ENCODE results near the gene NIN. TPM values are rescaled to one million over a fixed set of nuclear protein-coding genes. Genes with fewer than 3 reads are reported as not detected.

The NIN gene
- total RNA-seq, 1 donor from 2014 or later, result 104 TPM

GRCh38 chr14:50688875-50689274, 142.1 kb downstream of the NIN start:
- Mint-ChIP-seq H3K36me3 (ENCODE audit: unreplicated experiment) (no peaks in the 10 kb centered on the region), H3K4me3 (ENCODE audit: unreplicated experiment) (peak overlapping the region; percentile 14), H3K9me3 (ENCODE audit: unreplicated experiment) (no peaks in the 10 kb centered on the region), H3K27me3 (ENCODE audit: unreplicated experiment) (peaks cover 2% of the 10 kb centered on the region), H3K27ac (ENCODE audit: unreplicated experiment) (no peak overlapping the region), H3K4me1 (ENCODE audit: low read depth, unreplicated experiment) (no peaks in the 10 kb centered on the region)
- TF ChIP-seq CTCF (IDR thresholded peaks at IDR 0.05; ENCODE audit: partially characterized antibody, unreplicated experiment), result no peak
- DNase-seq, result no peak

DNA sequence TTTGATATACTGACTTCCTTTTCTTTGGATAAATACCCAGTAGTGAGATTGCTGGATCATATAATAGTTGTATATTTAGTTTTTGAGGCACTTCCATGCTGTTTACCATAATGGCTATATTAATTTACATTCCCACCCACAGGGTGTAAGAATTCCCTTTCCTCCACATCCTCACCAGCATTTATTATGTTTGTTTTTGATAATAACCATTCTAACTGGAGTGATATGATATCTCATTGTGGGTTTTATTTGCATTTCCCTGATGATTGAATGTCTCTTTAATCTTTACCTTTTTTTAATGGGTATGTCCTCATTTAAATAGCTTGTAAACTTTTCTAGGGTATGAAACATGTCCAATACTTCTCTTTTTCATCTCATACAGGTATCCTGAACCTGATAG, 151.3 kb downstream of the NIN start:
- no peak for TF ChIP-seq CTCF (IDR thresholded peaks at IDR 0.05; ENCODE audit: partially characterized antibody, unreplicated experiment)
- H3K27ac Mint-ChIP-seq (ENCODE audit: unreplicated experiment), result no peak overlapping the region
- no peak overlapping the region for H3K4me3 Mint-ChIP-seq (ENCODE audit: unreplicated experiment)
- H3K9me3 Mint-ChIP-seq (ENCODE audit: unreplicated experiment), result no peaks in the 10 kb centered on the region
- DNase-seq, result no peak
- H3K27me3 Mint-ChIP-seq (ENCODE audit: unreplicated experiment), result no peaks in the 10 kb centered on the region
- no peaks in the 10 kb centered on the region for H3K4me1 Mint-ChIP-seq (ENCODE audit: low read depth, unreplicated experiment)
- H3K36me3 Mint-ChIP-seq (ENCODE audit: unreplicated experiment), result no peaks in the 10 kb centered on the region

DNA sequence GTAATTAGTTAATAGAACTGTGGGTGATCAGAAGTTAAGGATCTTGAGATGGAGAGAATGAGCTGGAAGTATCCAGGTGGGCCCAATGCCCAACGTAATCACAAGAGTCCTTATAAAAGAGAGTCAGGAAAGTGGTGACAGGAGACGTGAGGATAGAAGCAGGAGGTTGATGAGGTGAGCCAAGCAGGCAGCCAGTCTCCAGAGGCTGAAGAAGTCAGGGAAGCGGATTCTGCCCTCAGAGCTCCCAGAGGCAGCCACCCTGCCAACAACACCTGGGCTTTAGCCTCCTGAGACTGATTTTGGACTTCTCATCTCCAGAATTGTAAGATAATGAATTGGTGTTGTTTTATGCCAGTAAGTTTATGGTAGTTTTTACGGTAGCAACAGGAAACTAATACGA, 152.8 kb downstream of the NIN start:
- Mint-ChIP-seq H3K36me3 (ENCODE audit: unreplicated experiment) (no peaks in the 10 kb centered on the region), H3K4me1 (ENCODE audit: low read depth, unreplicated experiment) (no peaks in the 10 kb centered on the region), H3K9me3 (ENCODE audit: unreplicated experiment) (no peaks in the 10 kb centered on the region), H3K27ac (ENCODE audit: unreplicated experiment) (no peak overlapping the region), H3K27me3 (ENCODE audit: unreplicated experiment) (no peaks in the 10 kb centered on the region), H3K4me3 (ENCODE audit: unreplicated experiment) (no peak overlapping the region)
- DNase-seq, result no peak
- no peak for TF ChIP-seq CTCF (IDR thresholded peaks at IDR 0.05; ENCODE audit: partially characterized antibody, unreplicated experiment)

- no peaks in the 10 kb centered on the region for H3K9me3 Mint-ChIP-seq (ENCODE audit: unreplicated experiment)
- no peak overlapping the region for H3K27ac Mint-ChIP-seq (ENCODE audit: unreplicated experiment)
- DNase-seq, result no peak
- no peaks in the 10 kb centered on the region for H3K4me1 Mint-ChIP-seq (ENCODE audit: low read depth, unreplicated experiment)
- H3K36me3 Mint-ChIP-seq (ENCODE audit: unreplicated experiment), result no peaks in the 10 kb centered on the region
- TF ChIP-seq CTCF (IDR thresholded peaks at IDR 0.05; ENCODE audit: partially characterized antibody, unreplicated experiment), result no peak
- H3K4me3 Mint-ChIP-seq (ENCODE audit: unreplicated experiment), result no peak overlapping the region
- H3K27me3 Mint-ChIP-seq (ENCODE audit: unreplicated experiment), result no peaks in the 10 kb centered on the region
Measured at GRCh38 chr14:50677527-50678063, 153.4 kb downstream of the NIN start.

- Mint-ChIP-seq H3K27ac (ENCODE audit: unreplicated experiment) (no peak overlapping the region), H3K9me3 (ENCODE audit: unreplicated experiment) (no peaks in the 10 kb centered on the region)
Measured at GRCh38 chr14:50676814-50677516, 154.0 kb downstream of the NIN start.

More at GRCh38 chr14:50676814-50677516, 154.0 kb downstream of the NIN start:
- TF ChIP-seq CTCF (IDR thresholded peaks at IDR 0.05; ENCODE audit: partially characterized antibody, unreplicated experiment), result no peak
- H3K27me3 Mint-ChIP-seq (ENCODE audit: unreplicated experiment), result no peaks in the 10 kb centered on the region
- no peaks in the 10 kb centered on the region for H3K4me1 Mint-ChIP-seq (ENCODE audit: low read depth, unreplicated experiment)
- DNase-seq, result no peak
- no peaks in the 10 kb centered on the region for H3K36me3 Mint-ChIP-seq (ENCODE audit: unreplicated experiment)
- no peak overlapping the region for H3K4me3 Mint-ChIP-seq (ENCODE audit: unreplicated experiment)
